Measurements from ENCODE around the gene FBXO27.

Gene FBXO27

DNA sequence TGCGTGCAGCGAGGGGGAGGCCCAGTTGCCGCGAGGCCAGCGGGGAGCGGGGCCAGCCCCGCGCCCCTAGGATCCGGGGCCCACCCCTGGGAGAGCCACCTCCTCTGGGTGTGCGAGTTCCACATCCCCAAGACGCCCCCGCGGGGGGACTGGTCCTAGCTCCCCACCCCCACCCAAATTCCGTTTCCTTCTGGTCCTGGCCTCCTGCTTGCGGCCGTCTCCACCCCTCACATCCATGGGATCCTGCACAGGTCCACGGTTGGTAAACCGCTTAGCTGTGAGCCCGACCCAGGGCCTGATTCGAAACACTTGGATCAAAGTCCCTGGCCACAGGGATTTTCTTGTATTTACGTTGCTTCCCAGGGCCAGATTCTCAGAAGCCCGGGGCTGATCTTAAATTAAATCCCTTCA lies 56.5 kb downstream of the FBXO27 start:
- Histone ChIP-seq H3K4me1 (ENCODE audit: control insufficient read depth in 1 of 2, insufficient read depth in 1 of 2, low read depth in 1 of 2, low read length in 1 of 2) (no peaks in the 10 kb centered on the region), H3K36me3 (no peaks in the 10 kb centered on the region), H3K4me3 (ENCODE audit: low read depth in 1 of 2, low read length in 1 of 2) (no peak overlapping the region), H3K27ac (no peak overlapping the region), H3K9me3 (no peaks in the 10 kb centered on the region), H3K27me3 (peaks cover 63% of the 10 kb centered on the region)
- TF ChIP-seq, protein P1, sequence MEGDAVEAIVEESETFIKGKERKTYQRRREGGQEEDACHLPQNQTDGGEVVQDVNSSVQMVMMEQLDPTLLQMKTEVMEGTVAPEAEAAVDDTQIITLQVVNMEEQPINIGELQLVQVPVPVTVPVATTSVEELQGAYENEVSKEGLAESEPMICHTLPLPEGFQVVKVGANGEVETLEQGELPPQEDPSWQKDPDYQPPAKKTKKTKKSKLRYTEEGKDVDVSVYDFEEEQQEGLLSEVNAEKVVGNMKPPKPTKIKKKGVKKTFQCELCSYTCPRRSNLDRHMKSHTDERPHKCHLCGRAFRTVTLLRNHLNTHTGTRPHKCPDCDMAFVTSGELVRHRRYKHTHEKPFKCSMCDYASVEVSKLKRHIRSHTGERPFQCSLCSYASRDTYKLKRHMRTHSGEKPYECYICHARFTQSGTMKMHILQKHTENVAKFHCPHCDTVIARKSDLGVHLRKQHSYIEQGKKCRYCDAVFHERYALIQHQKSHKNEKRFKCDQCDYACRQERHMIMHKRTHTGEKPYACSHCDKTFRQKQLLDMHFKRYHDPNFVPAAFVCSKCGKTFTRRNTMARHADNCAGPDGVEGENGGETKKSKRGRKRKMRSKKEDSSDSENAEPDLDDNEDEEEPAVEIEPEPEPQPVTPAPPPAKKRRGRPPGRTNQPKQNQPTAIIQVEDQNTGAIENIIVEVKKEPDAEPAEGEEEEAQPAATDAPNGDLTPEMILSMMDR (IDR thresholded peaks at IDR 0.05), result no peak

DNA sequence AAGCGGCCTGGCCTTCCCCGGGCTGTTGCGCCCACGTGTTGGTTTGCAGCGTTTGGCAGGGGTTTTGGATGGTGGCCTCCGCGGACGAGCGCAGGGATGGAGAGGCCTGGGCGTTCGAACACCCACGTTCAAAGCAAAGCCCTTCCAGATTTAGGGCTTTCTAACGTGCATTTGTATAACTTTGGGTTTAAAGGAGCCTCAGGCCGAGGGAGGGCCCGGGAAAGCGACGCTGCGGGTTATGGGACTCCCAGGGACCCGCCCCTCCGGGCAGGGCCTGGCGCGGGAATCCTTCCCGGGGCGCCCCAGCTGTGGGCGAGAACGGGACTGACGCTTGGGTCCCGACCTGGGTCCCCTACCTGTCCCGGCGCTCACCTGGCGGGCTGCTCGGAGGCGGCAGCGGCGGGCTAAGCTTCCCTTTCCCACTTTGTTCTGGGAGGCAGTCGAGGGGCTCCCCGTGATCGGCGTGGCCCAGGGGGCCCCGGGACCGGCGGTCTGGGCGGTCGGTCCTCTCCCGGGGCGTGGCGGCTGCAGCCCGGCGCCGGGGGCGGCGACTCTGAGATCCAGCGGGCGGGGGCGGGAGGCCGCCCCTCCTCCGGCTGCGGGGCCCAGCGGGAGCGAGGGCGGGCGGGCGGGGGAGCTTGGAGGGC lies 57.0 kb downstream of the FBXO27 start, which contains the start of gene FBXO17:
Gene FBXO17, minus strand, starts transcription at position 529 of the 647 bp plus-strand sequence. CDS start 25,423 bp downstream, outside the sequence.
- no peak within 1 kb of the TSS for H3K27ac ChIP-seq
- peaks cover 63% of the 10 kb centered on the region for H3K27me3 ChIP-seq

DNA sequence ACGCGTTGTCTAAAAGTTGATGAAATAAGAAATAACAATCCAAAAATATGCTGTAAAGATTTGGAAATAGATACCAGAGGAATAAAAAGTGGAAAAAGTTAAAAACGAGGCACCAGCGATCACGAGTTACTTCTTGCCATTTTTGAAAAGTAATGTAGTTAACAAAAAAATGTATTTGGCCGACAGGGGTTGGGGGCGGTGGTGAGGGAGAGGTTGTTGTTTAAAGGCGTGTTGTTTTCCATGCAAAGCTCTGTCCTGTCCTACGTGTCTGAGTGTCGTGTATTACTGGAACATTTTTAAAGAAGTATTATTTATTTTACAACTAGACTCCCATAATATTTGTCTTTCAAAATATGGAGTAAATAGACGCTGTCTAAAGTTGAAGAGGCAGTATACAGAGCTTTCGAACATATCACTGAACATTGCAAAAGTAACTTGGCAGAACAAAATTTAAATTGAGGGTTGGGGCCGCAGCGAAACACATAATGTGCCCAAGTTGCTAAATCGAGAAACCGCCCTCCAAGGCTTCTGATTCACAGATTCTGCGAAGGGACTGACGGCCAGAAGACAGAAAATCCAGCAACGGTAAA lies 57.6 kb downstream of the FBXO27 start:
- no peak overlapping the region for H3K4me3 ChIP-seq (ENCODE audit: low read depth in 1 of 2, low read length in 1 of 2)
- peaks cover 63% of the 10 kb centered on the region for H3K27me3 ChIP-seq
- TF ChIP-seq, protein P1 (IDR thresholded peaks at IDR 0.05), result no peak
- no peaks in the 10 kb centered on the region for H3K9me3 ChIP-seq
- no peaks in the 10 kb centered on the region for H3K4me1 ChIP-seq (ENCODE audit: control insufficient read depth in 1 of 2, insufficient read depth in 1 of 2, low read depth in 1 of 2, low read length in 1 of 2)
- H3K27ac ChIP-seq, result no peak overlapping the region
- H3K36me3 ChIP-seq, result no peaks in the 10 kb centered on the region

More for the DNA sequence above, 57.0 kb downstream of the FBXO27 start, which contains the start of gene FBXO17:
- no peak within 1 kb of the TSS for H3K4me3 ChIP-seq (ENCODE audit: low read depth in 1 of 2, low read length in 1 of 2)
- H3K9me3 ChIP-seq, result no peaks in the 10 kb centered on the region
- H3K36me3 ChIP-seq, result no peaks in the 10 kb centered on the region
- H3K4me1 ChIP-seq (ENCODE audit: control insufficient read depth in 1 of 2, insufficient read depth in 1 of 2, low read depth in 1 of 2, low read length in 1 of 2), result no peaks in the 10 kb centered on the region
- TF ChIP-seq, protein P1 (IDR thresholded peaks at IDR 0.05), result no peak

Measured in neutrophil (primary cell).